NCI-H748 (cell line): ENCODE measurements around the gene CAP1.

ENCODE experiments used
- DNase-seq: peaks from one replicate; lab custom pipeline; 2025; ENCODE audit not compliant: unreplicated experiment; lab: John Stamatoyannopoulos, UW

CAP1 gene

DNA sequence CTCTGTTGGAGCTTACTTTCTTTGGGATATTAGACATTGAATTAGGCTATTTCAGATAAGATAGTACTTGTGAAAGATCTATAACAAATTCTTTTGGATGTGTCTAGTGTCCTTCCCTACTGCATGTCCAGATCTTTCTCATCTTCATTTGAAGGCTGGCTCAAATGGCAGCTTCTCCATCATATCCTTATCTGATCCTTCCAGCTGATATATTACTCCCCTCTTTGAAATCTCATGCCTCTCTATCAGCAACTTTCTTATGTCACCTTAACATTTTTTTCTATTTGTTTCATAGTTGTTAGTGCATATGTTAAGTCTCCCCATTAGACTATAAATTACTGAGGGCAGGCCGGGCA lies 17.5 kb downstream of the CAP1 start:
- DNase-seq: no peak

DNA sequence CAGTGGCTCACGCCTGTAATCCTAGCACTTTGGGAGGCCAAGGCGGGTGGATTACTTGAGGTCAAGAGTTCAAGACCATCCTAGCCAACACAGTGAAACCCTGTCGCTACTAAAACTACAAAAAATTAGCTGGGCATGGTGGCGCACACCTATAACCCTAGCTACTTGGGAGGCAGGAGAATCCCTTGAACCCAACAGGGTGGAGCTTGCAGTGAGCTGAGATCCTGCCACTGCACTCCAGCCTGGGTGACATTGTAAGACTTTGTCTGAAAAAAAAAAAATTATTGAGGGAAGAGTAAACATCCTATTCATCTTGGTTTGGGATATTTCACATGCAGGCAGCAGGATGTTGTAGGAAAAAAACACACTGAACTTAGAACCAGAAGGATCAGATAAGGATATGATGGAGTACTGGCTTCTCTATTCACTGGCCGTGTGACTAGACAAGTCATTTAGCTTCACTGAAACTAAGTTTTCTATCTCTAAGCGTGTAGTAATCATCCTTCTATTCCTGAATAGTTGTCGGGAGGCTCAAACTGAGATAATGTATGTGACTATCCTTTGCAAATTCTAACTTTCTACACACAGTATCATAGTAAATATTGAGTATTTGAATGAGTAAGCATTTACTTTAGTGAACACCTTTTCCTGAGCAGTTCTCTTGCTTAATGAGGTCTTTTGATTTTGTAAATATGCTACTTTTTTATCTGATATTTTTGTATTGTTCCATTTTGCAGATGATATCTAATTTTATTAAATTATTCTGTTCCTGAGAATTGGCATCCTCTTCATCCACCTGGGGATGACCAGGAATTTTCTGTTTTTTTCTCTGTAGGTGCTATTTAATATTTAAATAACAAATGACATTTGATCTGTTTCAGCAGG lies 18.2 kb downstream of the CAP1 start:
- DNase-seq: no peak

DNA sequence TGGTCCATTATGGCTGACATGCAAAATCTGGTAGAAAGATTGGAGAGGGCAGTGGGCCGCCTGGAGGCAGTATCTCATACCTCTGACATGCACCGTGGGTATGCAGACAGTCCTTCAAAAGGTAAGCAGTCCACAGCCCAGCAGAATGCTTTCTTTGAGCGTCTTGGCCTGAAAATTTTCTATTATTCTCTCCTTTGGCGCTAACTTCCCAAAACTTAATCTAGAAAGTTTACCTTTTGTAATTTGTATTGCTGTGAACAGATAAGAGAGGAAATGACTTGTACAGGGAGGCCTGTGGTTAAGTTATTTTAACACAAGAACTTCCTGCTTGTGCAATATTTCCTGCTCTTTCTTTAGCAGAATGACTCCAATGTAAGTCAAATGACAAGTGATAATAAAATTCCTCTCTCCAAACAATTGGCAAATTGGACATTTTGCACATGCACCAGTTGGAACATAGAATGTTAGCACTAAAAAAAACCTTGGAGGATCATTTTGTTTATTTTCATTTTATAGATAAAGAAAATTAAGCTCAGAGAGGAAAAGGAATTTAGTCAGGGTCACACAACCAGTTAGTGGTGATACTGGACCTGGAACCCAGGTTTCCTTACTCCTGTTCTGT lies 18.9 kb downstream of the CAP1 start:
- no peak for DNase-seq

DNA sequence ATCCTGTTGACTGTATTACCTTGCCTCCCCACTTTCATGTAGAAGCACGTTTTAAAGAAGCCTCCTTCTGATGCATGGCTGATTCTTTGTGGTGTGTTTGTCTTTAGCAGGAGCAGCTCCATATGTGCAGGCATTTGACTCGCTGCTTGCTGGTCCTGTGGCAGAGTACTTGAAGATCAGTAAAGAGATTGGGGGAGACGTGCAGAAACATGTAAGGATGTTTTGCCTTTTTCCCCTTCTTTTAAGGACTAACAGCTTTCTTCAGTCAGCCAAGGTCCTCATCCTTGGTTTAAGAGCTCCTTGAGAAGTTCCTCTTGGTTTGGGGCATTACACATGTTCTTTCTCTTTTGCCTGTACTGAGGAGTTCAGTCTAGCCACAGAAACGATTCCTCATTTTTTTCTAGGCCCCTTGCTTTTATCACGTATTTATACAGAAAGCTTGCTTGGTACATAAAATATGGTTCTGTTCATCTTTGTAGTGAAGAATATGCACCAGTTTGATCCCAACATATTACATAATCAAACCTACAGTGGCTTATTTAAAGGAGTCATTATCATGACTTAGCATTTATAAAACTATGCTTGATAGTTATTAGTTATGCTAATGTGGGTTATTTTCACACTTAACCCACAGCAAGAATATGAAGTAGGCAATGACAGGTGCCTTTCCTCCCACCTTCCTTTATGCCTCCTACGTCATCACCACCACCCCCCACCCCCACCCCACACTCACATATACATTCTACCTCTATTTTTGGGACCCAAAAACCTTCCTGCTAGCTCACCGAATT lies 19.6 kb downstream of the CAP1 start:
- DNase-seq: no peak

DNA sequence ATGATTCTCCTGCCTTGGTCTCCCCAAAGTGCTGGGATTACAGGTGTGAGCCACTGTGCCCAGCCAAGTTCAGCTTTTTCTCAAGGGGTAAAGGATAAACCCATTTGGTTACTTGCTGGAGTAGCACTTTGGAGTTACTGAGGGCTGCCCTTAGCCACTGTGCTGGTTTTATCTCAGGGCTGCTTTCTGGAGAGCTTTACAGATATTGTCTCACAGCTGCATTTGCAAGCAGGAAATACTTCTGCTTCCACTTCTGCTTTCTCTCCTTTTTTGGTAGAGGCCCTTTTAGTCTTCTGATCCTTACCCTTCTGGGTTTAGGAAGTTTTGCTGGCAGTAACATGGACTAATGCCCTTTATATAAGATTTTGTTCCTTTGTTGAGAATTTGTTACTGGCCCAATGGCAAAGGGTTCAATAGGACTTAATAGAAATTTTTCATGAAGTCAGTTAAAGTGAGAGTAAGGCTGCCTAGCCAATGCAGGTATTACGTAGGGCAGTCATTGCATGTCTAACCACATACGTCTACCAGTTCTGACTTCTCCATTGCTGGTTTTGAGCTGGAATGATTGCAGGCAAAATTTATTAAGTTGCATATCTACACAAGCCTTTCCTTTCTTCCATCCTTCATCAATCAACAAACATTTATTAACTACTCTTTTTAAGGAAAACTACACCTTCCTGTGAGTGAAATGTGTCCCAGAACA lies 24.4 kb downstream of the CAP1 start:
- no peak for DNase-seq

DNA sequence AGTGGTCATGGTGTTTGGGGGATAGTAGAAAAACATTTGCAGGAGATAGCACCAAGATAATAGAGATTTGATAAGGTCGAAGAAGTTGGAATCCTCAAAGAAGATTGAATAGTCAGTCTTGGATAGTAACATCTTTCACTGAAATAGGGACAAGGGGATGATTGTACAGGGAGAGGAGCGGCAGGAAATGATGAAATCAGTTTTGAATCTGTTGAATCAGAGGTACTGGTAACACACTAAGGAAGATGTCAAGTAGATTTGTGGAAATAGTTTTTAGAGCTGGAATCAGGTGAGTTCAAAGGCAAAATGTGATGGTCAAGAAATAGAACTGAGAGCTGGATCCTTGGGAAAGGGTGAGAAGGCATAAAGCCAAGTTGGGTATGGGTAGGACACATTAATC lies 26.5 kb downstream of the CAP1 start:
- DNase-seq: no peak

DNA sequence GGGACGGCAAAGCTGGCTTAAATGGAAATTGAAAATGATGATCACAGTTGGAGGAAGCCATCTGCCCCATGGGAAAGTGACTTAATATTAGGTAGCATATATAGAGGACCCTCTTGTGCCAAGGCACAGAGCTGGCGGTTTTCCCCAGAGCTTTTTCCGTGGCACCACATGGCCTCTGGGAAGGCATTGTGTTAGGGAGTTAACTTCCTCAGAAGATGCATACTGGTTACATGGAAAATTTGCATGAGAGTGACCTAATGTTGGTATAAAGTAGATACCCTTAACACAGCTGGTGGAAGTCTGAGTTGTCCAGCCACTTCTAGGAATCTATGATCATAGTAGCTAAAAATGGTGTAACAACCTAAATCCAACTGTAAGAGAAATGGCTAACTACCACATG lies 27.3 kb downstream of the CAP1 start:
- DNase-seq: no peak

DNA sequence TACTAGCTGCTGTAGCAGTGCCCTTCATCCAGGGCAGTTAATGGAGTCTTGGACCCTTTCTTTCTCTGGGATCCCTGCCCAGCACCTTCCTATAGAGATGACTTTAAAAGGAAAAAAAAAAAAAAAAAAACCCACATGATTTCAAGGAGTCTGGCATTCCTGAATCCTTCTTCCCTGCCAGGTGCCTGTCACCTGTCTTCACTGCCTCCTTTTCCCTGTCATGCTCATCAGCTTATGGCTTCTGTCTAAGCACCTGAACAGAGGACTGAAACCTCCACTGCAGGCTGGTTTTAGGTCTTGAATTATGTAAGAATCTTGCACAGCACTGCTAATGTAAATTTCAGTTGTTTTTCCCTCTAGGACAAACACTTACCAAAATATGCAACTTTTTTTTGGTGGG lies 31.6 kb downstream of the CAP1 start:
- DNase-seq: no peak

DNA sequence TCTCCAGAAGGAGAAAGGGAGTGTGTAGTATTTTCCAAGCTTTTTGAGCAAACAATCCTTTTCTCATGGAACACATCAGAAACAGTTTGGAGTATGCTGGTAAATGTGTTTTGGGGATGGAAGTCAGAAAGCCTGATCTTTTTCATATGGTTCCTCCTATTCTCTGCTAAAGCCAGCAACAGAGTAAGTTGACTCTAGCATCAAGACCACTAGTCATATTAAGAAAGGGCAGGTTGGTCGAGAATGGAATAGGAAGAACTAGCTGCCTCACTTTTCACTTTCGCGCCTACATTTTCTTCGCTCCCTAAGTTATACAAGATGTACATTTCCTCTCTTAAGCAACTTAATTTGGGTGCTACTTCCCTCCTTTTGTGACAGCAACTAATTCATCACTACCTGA lies 32.5 kb downstream of the CAP1 start:
- DNase-seq: no peak

DNA sequence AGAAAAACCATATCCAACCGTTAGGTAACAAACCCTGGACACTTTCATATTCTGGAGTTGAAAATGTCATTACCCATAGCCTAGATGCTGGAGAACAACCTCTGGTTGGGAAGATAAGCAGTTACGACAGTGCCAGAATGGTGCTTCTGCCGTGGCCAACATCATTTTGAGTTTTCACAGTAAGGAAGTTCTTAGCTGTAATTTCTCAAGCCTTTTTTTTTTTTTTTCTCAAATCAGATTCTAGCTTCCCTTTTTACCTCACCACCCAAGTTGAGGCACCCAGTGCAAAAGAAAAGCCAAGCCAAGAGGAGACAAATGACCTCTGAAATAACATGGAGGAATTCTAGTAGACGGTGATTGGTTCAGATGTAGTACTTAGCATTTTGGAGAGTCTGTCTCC lies 34.7 kb downstream of the CAP1 start:
- no peak for DNase-seq

DNA sequence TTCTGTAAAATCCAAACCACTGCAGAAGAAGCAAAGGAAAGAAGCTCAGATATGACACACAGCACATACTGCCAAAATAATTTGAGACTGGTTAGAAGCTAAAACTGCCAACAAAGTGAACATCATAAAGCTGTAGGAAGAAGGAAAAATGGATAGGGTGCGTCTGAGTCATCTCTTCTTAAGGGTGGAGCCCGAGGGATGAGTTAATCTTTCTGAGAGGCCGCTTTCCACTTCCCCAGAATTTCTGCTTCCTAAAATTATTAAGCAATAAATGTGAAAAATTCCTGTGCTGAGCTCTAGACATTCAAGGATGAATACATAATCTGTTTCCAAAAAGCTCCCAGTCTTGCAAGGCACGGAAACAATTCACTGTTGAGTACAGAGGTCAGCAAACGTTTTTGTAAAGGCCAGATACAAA lies 36.4 kb downstream of the CAP1 start:
- no peak for DNase-seq

DNA sequence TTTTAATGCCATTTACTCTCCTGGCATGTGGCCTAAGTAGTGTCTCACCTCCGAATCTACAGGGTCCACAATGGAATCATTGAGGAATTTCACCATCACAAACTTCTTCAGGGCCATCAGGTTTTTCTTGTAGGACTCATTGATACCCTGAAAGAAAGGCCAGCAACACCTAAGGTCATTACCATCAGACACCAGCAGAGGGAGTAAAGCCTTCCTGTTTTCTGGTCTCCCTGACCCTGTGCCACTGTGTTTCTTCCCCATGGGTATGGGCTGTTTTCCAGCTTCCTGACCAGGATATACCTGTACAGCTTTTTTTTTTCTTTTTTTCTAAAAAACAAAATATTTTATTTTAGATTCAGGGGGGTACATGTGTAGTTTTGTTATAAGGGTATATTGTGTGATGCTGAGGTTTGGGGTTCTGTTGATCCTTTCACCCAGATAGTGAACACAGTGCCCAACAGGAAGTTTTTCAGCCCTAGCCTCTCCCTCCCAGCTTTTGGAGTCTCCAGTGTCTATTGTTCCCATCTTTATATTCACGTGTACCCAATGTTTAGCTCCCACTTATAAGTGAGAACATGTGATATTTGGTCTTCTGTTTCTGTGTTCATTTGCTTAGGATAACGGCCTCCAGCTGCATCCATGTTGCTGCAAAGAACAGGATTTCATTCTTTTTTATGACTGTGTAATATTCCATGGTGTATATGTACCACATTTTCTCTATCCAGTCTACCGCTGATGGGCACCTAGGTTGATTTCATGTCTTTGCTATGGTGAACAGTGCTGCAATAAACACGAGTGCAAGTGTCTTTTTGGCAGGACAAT lies 38.2 kb downstream of the CAP1 start:
- DNase-seq: peak; percentile 90

DNA sequence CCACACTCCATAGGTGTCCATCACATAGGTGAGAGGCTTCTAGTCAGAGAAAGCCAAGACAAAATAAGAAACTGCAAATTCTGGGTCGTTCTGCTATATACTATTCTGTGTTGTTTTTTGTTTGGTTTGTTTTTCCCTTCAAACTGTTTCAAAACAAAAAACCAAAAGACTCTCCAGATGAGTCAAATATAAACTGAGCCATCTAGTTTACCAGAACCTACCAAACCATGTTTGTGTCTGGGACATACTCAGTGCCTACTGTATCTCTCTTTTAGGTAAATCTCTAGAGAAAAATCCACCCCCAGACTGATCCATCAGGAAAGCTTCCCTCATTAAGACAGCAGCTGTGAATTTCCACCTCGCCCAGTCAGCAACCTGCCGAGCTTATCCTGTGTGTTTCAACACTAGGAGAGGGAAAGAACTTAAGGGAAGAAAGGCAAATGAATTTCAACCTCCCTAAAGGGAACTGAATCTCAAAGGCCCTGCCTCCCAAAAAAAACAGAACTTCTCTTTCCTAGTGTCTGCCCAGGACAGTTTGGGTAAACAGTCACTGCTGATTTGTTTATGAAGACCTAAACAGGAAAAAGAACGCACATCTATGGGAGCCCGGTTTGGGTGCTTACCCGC lies 39.4 kb downstream of the CAP1 start:
- no peak for DNase-seq

DNA sequence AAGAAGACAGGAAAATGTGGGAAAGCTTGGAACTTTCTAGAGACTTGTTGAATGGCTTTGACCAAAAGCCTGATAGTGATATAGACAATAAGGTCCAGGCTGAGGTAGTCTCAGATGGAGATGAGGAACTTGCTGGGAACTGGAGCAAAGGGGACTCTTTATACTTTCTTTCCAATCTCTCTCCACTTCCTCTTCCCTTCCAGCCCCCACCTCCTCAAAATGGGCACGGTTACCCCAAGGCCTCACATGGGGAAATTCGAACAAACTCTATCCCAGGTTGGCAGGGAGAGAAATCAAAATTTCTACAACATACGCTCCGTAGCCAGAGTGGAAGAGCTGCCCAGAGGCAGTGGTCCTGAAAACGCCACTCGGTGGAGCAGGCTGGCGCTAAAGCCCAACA lies 41.3 kb downstream of the CAP1 start:
- DNase-seq: no peak

DNA sequence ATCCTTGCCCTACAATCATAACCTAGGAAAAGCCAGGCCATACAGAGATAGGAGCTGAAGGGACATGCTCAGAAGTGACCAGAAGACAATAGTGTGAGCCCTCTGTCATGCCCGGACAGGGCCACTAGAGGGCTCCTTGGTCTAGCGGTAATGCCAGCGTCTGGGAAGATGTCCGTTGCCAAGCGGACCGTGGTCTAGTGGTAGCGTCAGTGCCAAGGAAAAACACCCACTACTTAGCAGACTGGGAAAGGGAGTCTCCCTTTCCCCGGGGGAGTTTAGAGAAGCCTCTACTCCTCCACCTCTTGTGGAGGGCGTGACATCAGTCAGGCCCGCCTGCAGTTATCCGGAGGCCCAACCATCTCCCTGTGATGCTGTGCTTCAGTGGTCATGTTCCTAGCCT lies 44.2 kb downstream of the CAP1 start:
- DNase-seq: peak; percentile 92

DNA sequence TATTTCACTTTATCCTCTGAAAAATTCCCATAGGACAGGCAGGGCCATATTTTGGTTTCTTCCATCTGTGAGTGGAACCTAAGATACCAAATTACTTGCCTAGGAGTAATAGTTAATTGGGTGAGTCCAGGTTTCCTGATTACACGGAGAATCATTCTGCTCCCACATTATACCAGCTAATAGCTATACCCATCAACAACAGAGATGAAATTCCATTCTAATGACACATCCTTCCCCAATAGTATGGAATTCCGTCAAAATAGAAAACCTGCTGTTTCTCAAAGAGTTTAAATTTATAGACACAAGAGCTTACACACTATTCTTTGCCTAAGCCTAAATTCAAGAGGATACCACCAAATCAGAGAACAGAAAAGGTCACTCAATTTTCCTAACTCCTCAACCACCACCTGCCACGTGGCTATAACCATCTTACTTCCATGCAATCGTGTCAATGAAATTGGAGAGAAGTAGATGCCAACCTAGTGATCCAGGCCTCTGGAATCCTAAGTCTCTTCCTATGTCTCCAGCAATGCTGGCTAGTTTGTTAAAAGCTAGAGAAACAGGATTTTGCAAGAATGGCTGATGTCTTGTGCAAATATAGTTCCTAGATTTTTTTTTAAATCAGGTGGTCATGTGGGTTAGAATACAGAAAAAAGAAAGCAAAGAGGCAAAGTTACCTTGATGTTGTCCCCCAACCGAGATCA lies 50.3 kb downstream of the CAP1 start:
- DNase-seq: no peak

DNA sequence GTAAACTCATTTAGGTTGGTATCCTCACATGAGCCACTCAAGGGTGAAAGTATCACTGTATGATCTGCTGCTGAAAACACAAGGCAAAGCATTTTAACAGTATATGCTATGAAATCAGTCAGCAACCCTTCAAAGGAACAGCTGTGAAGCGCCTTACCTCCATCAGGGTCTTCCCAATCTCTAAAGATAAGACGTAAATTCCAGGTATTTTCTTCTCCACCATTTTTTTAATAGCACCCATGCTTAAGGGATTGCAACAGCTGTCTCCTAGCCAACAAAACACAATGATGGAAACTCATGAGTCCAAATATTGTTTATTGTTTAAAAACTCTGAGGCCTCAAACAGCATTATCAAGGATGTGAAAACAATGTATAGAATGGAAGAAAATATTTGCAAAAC lies 51.7 kb downstream of the CAP1 start:
- no peak for DNase-seq

DNA sequence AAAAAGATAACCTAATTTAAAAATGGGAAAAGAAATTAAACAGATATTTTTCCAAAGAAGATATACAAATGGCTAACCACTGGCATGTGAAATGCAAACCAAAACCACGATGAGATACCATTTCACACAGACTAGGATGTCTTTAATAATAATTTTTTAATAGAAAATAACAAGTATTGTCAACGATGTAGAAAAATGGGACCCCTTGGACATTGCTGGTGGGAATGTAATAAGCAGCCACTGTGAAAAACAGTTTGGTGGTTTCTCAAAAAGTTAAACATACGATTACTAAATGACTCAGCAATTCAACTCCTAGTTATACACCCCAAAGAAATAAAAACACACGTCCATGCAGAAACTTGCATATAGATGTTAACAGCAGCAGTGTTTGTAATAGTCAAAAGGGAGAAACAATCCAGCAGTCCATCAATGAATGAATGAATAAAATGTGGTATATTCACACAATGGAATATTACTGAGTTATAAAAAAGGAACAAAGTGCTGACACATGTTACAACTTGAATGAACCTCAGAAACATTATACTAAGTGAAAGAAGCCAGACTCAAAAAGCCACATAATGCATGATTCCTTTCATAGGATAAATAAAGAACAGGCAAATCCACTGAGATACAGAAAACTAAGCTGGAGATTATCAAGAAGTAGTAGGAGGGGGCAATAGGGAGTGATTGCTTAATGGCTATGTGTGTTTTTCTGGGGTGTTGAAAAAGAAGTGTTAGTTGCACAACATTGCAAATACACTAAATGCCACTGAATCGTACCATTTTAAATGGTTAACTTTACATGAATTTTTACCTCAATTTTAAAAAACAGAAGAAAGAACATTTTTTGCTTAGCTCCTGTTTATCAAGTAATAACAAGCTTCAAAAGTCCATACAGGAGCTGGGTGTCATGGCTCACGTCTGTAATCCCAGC lies 52.4 kb downstream of the CAP1 start:
- DNase-seq: no peak
